Smooth muscle cell (in vitro differentiated cells): ENCODE data around the gene RAB11FIP3. TPM values are rescaled to one million over a fixed set of nuclear protein-coding genes. Genes with fewer than 3 reads are reported as not detected.

Experiments
- DNase-seq: peaks from one replicate; lab custom pipeline; 2025; ENCODE audit not compliant: unreplicated experiment; lab: John Stamatoyannopoulos, UW
- H2AFZ ChIP-seq: fragments of 200-600 bp; sonication (generic); 2 replicates; pipeline ENCODE4 v1.6.0; 2016; ENCODE audit warnings: antibody characterized with exemption, low read depth, mild to moderate bottlenecking
- H3F3A ChIP-seq: fragments of 200-600 bp; sonication (generic); 2 replicates; pipeline ENCODE4 v1.6.0; 2017; ENCODE audit warnings: antibody characterized with exemption, low read depth
- H3K27ac ChIP-seq: fragments of 200-600 bp; sonication (generic); 2 replicates; pipeline ENCODE4 v1.5.1; 2016; ENCODE audit warnings: low read depth, mild to moderate bottlenecking
- H3K27me3 ChIP-seq: fragments of 200-600 bp; sonication (generic); 2 replicates; pipeline ENCODE4 v1.6.1; 2016; ENCODE audit warnings: low read depth, mild to moderate bottlenecking
- H3K36me3 ChIP-seq: fragments of 200-600 bp; sonication (generic); 2 replicates; pipeline ENCODE4 v1.5.1; 2016; ENCODE audit warnings: low read depth
- H3K4me1 ChIP-seq: fragments of 200-600 bp; sonication (generic); 2 replicates; pipeline ENCODE4 v1.5.1; 2016; ENCODE audit warnings: low read depth
- H3K4me2 ChIP-seq: fragments of 200-600 bp; sonication (generic); 2 replicates; pipeline ENCODE4 v1.6.0; 2016; ENCODE audit warnings: mild to moderate bottlenecking
- H3K4me3 ChIP-seq: fragments of 200-600 bp; sonication (generic); 2 replicates; pipeline ENCODE4 v1.5.1; 2016; ENCODE audit warnings: mild to moderate bottlenecking
- H3K79me2 ChIP-seq: fragments of 200-600 bp; sonication (generic); 2 replicates; pipeline ENCODE4 v1.6.0; 2016; ENCODE audit warnings: low read depth, mild to moderate bottlenecking
- H3K9ac ChIP-seq: fragments of 200-600 bp; sonication (generic); 2 replicates; pipeline ENCODE4 v1.6.0; 2016; ENCODE audit warnings: low read depth
- H3K9me3 ChIP-seq: fragments of 200-600 bp; sonication (generic); replicated peaks from 2 replicates; pipeline ENCODE4 v1.5.1; 2016; ENCODE audit warnings: low read depth
- H4K20me1 ChIP-seq: fragments of 200-600 bp; sonication (generic); 2 replicates; pipeline ENCODE4 v1.6.0; 2016; ENCODE audit warnings: low read depth
- WGBS: methylation state at CpG from one replicate; pipeline ENCODE4 v1.1.7; 2016; ENCODE audit warnings: low lambda C conversion rate; 5-methylcytosine and 5-hydroxymethylcytosine counted together
- polyA plus RNA-seq: library from polyadenylated mRNA; unstranded; fragments of >200 nt; fragmentation: Nextera tagmentation; extraction: Ambion mirVana; gene quantifications from 2 replicates; pipeline ENCODE4 v1.2.1, GENCODE V29; 2016
- total RNA-seq: library from RNA; depleted of rRNA; stranded (reverse); fragments of >200 nt; gene quantifications from 2 replicates; pipeline ENCODE4 v1.2.3, GENCODE V29; 2014
- TF ChIP-seq, protein P1 (sequence below): fragments of 200-600 bp; sonication (generic); IDR thresholded peaks from 2 replicates; pipeline ENCODE4 v1.5.1; 2017; ENCODE audit warnings: borderline replicate concordance, mild to moderate bottlenecking, antibody characterized with exemption; ENCODE audit not compliant: insufficient read depth, poor library complexity, severe bottlenecking

The RAB11FIP3 gene
- total and polyA plus RNA-seq, 2 experiments from 2014 or later = 19.5 to 20.4 TPM

DNA sequence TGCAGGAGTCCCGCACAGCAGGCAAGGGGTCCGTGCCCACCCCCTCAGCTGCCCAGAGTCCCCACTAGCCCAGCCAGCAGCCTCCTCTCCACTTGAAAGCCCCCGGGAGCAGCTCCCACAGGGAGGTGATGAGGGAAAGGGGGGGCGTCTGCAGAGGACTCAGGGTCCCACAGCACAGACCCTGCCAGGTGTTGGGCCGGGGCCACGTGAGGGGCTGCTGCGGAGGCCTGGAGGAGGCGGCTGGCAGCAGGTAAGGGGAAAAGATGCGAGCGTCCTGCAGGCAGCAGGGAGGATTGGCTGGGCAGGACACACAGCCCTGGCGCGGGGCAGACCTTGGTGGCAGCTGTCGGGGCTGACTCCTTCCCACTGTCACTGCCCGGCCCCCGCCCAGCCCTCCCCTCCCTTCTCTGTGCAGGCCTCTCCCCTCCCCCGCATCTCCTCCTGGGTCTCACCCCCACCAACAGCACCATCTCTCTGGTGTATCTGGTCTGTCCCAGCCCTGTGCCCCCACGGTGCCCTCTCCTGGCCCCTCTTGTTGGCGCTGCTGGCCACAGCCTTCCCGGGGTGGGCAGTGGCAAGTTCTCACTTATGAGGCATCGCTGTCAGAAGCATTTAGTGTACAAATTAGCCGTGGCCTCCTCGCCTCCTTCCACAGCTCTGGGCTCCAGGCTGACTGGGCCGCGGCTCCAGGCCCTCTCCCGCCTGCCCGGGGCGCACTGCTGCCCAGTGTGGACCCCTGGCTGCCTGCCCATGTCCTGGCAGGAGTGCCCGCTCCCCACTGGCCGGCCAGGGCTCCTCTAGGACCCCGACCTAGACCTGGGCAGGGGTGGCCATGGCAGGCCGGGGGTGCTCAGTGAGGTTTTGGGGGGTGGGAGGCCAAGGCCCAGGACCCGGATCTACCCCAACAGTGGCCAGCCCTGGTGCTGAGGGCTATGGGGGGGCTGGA is 130.4 kb downstream of the RAB11FIP3 start:
- no peaks in the 10 kb centered on the region for H4K20me1 ChIP-seq
- TF ChIP-seq, protein P1, sequence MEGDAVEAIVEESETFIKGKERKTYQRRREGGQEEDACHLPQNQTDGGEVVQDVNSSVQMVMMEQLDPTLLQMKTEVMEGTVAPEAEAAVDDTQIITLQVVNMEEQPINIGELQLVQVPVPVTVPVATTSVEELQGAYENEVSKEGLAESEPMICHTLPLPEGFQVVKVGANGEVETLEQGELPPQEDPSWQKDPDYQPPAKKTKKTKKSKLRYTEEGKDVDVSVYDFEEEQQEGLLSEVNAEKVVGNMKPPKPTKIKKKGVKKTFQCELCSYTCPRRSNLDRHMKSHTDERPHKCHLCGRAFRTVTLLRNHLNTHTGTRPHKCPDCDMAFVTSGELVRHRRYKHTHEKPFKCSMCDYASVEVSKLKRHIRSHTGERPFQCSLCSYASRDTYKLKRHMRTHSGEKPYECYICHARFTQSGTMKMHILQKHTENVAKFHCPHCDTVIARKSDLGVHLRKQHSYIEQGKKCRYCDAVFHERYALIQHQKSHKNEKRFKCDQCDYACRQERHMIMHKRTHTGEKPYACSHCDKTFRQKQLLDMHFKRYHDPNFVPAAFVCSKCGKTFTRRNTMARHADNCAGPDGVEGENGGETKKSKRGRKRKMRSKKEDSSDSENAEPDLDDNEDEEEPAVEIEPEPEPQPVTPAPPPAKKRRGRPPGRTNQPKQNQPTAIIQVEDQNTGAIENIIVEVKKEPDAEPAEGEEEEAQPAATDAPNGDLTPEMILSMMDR = no peak
- peaks cover 29% of the 10 kb centered on the region for H3K27me3 ChIP-seq
- no peak overlapping the region for H3K4me2 ChIP-seq
- no peaks in the 10 kb centered on the region for H3K36me3 ChIP-seq
- no peaks in the 10 kb centered on the region for H3K9me3 ChIP-seq
- no peak overlapping the region for H3K4me3 ChIP-seq
- WGBS = 90% methylated on average over 21 of the region's 32 CpGs
- no peaks in the 10 kb centered on the region for H3K79me2 ChIP-seq
- no peak for DNase-seq
- H3F3A ChIP-seq = no peaks in the 10 kb centered on the region
- H3K27ac ChIP-seq = no peak overlapping the region
- no peak overlapping the region for H2AFZ ChIP-seq
- no peak overlapping the region for H3K9ac ChIP-seq
- H3K4me1 ChIP-seq = no peaks in the 10 kb centered on the region

DNA sequence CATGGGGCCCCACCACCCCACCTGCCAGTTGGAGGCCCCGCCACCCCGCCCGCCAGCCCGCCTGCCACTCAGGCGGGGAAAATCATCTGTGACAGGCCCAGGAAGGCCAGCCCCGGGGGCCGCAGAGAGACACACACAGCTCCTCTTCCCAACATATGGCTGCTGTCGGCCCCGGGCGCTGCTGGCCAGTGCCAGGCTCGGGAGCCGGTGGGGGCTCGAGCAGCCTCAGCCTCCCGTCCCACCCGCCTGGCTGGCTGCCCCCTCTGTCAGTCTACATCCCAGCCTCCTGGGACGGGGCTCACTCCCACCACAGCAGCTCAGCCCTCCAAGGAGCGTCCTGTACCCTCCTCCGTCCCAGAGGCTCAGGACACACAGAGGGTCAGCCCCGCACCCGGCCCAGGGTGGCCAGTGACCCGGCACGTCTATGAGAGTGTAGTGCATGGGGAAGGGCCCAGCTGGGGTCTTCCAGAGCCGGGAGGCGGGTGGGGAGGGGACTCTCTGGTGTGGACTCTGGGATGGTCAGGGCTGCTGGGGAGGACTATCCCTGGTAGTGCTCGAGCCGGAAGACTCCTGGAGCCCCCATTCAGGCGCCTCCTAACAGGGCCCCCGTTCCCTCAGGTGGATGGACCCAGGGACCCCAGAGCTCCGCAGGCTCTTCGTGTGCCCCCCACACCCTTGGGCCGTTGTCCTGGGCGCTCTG is 131.2 kb downstream of the RAB11FIP3 start:
- no peaks in the 10 kb centered on the region for H3K9me3 ChIP-seq

DNA sequence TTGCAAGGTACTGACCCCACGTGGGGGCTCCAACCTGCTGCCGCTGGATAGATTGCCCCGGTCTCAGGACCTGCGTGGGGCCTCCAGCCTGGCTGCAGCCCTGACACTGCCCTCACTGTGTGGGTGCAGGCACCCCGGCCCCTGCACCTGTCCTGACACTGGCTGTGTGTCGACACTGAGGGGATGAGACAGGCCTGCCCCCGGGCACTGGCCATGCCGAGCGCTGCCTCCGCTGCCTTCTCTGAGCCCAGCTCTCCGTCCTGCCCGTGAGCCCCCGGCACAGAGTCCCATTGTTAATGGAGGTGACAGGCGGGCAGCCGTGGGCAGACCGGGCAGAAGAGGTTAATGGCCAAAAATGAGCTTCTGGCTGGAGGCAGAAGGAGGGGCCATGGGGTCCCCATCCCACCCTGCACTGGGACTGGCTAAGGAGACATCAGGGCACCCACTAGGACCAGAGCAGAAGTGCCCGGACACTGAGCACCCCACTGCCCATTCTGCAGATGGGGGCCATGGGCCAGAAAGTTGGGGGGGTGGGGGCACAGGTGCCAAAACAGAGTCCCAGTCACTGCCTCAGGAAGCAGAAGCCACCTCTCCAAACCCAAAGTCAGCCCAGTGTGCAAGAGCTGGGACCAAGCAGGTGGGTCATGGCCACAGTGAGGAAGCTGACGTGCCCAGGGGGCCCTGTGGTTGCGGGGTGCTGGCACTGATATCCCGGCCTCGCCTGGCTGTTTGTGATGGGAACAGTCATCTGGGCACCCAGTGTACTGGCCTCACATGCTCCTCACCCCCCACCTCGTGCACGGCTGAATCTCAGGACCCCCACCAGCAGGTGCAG is 132.2 kb downstream of the RAB11FIP3 start:
- Histone ChIP-seq H3K9me3 (no peaks in the 10 kb centered on the region), H3K79me2 (no peaks in the 10 kb centered on the region), H3K4me3 (no peak overlapping the region), H4K20me1 (no peaks in the 10 kb centered on the region), H2AFZ (no peak overlapping the region), H3K4me2 (no peak overlapping the region), H3K36me3 (no peaks in the 10 kb centered on the region), H3F3A (no peaks in the 10 kb centered on the region), H3K4me1 (no peaks in the 10 kb centered on the region), H3K27ac (no peak overlapping the region), H3K9ac (no peak overlapping the region), H3K27me3 (peaks cover 41% of the 10 kb centered on the region)
- TF ChIP-seq, protein P1 = no peak
- 86% methylated on average over 21 of the region's 23 CpGs for WGBS
- DNase-seq = no peak

More for the DNA sequence above, 131.2 kb downstream of the RAB11FIP3 start:
- DNase-seq = no peak
- peaks cover 37% of the 10 kb centered on the region for H3K27me3 ChIP-seq
- TF ChIP-seq, protein P1 = no peak
- no peaks in the 10 kb centered on the region for H3K79me2 ChIP-seq
- 94% methylated on average over 31 of the region's 32 CpGs for WGBS
- H4K20me1 ChIP-seq = no peaks in the 10 kb centered on the region
- H3K27ac ChIP-seq = no peak overlapping the region
- no peak overlapping the region for H3K4me3 ChIP-seq
- H2AFZ ChIP-seq = no peak overlapping the region
- H3K4me2 ChIP-seq = no peak overlapping the region
- no peaks in the 10 kb centered on the region for H3K36me3 ChIP-seq
- no peaks in the 10 kb centered on the region for H3F3A ChIP-seq
- no peak overlapping the region for H3K9ac ChIP-seq
- no peaks in the 10 kb centered on the region for H3K4me1 ChIP-seq
